Gastrocnemius medialis (tissue), 4 donors: ENCODE results near the gene CHRNB4. TPM values are rescaled to one million over a fixed set of nuclear protein-coding genes. Genes with fewer than 3 reads are reported as not detected.

Experiments
- ATAC-seq, 2 donors: fragments of 150-250 bp; one replicate each; pipeline ENCODE4 v1.9.1; 2016
- DNase-seq, 2 donors: peaks; one replicate each; pipeline ENCODE4 v3.0.0-alpha.2; 2019
- H3K27ac ChIP-seq, 4 donors: fragments of 200-600 bp; sonication (generic); 1 replicate in 1 of 4; 2 replicates in 3 of 4; pipeline ENCODE4 v1.5.1; 2016 to 2018; ENCODE audit warnings: mild to moderate bottlenecking in 2 of 4, moderate library complexity in 1 of 4
- H3K27me3 ChIP-seq, 3 donors: fragments of 200-600 bp; sonication (generic) in 2 of 3; 1 replicate in 1 of 3; 2 replicates in 2 of 3; pipeline versions ENCODE4 v1.5.1 to v1.6.0; 2016 to 2019; ENCODE audit warnings: mild to moderate bottlenecking in 1 of 3, moderate library complexity in 1 of 3
- H3K36me3 ChIP-seq, 2 donors: fragments of 200-600 bp; sonication (generic) in 1 of 2; one replicate each; pipeline ENCODE4 v1.5.1; 2017 to 2018
- H3K4me1 ChIP-seq, 2 donors: fragments of 200-600 bp; sonication (generic) in 1 of 2; one replicate each; pipeline ENCODE4 v1.5.1; 2016 to 2017; ENCODE audit warnings: mild to moderate bottlenecking in 2 of 2
- H3K4me3 ChIP-seq, 4 donors: fragments of 200-600 bp; sonication (generic) in 3 of 4; 1 replicate in 1 of 4; 2 replicates in 3 of 4; pipeline ENCODE4 v1.5.1; 2016 to 2019; ENCODE audit warnings: mild to moderate bottlenecking in 2 of 4
- H3K9me3 ChIP-seq, 3 donors: fragments of 200-600 bp; sonication (generic) in 2 of 3; 1 replicate in 1 of 3; 2 replicates in 2 of 3; pipeline ENCODE4 v1.5.1; 2016 to 2019
- POLR2A ChIP-seq, 2 donors: fragments of 450-650 bp; IDR thresholded peaks; one replicate each; pipeline ENCODE4 v1.6.1; 2017; ENCODE audit warnings: antibody characterized with exemption in 2 of 2, mild to moderate bottlenecking in 2 of 2, moderate library complexity in 2 of 2
- in situ Hi-C, 4 donors: fragments of 200-750 bp; cut with MboI; loops; one replicate each; pipeline versions ENCODE4 v1.15.0 to v1.8.0; 2017; ENCODE audit warnings: low sequenced_read_pairs in 4 of 4
- intact Hi-C: fragments of 100-400 bp; cut with DNase I; formaldehyde crosslinking; loops from one replicate; pipeline ENCODE4 v1.15.1; 2023; ENCODE audit warnings: low total_unique reads
- total RNA-seq, 4 donors: library from RNA; depleted of rRNA; stranded (reverse); fragments of >200 nt; gene quantifications; one replicate each; pipeline versions ENCODE4 v1.1.0 to v1.2.3, GENCODE V29; 2016
- TF ChIP-seq, protein P1 (sequence below), 5 experiments: fragments of 450-650 bp in 3 of 5; fragments of 200-600 bp in 2 of 5; sonication (generic) in 2 of 5; IDR thresholded peaks in 4 of 5; conservative IDR thresholded peaks in 1 of 5; 1 replicate in 4 of 5; 2 replicates in 1 of 5; pipeline ENCODE4 v1.5.1; 2016 to 2019; ENCODE audit warnings: antibody characterized with exemption in 5 of 5, mild to moderate bottlenecking in 3 of 5, moderate library complexity in 3 of 5

CHRNB4 gene
- total RNA-seq, 4 donors from 2014 or later = not detected

DNA sequence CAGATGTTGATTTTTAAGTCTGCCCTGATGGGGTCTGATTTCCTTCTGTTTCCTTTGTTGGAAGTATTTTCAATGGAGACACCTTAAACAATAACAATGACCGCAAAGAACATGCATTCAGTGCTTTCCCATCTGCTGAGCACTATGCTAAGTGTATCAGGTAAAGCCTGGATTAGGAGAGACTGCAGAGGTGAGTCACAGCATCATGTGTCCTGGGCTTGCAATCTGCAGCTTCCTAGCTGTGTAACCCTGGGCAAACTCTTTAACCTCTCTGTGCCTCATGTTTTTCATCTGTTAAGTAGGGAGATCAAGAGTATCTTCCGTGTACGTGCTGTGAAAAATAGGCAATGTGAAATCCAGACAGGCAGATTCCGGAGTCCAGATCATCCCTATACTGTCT is 13.3 kb upstream of the CHRNB4 start:
- intact Hi-C loops = no loop called here

DNA sequence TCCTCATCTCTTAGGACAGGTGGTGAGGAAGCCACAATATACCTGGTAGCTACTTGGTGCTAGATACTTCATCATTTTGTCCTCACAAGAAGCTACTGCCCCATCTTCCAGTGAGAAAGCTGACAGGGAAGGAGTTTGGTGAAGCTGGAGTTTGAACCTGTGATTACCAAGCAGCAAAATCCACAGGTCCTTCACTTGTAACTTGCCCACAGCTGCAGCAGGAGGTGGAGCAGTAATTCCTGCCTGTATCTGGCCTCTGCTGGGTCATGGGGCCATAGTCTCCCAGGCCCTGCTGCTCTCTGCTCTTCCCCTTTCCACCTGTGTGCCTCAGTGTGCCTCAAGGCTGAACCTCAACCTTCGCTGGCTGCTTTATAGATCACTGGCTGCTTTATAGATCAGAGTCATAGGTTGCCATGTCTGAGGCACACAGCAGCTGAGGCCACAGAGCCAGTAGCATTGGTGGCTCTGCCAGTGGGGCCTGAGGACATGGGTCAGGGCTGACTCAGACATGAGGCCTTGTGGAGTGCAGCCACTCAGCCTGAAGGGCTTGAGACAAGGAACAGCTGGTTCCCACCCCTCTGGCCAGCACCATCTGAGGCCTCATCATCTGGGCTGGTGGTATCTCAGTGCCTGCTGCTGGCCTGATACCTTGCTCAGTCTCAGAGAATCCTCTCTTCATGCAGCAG is 11.1 kb upstream of the CHRNB4 start:
- ATAC-seq (no peak), DNase-seq (no peak)
- in situ Hi-C loops (no loop called here), intact Hi-C loops (no loop called here)
- no peak overlapping the region for H3K4me3 ChIP-seq
- no peaks in the 10 kb centered on the region for H3K27me3 ChIP-seq
- H3K4me1 ChIP-seq = no peaks in the 10 kb centered on the region
- no peaks in the 10 kb centered on the region for H3K9me3 ChIP-seq
- no peak overlapping the region for H3K27ac ChIP-seq
- no peak for TF ChIP-seq POLR2A (IDR thresholded peaks at IDR 0.05)
- TF ChIP-seq, protein P1, sequence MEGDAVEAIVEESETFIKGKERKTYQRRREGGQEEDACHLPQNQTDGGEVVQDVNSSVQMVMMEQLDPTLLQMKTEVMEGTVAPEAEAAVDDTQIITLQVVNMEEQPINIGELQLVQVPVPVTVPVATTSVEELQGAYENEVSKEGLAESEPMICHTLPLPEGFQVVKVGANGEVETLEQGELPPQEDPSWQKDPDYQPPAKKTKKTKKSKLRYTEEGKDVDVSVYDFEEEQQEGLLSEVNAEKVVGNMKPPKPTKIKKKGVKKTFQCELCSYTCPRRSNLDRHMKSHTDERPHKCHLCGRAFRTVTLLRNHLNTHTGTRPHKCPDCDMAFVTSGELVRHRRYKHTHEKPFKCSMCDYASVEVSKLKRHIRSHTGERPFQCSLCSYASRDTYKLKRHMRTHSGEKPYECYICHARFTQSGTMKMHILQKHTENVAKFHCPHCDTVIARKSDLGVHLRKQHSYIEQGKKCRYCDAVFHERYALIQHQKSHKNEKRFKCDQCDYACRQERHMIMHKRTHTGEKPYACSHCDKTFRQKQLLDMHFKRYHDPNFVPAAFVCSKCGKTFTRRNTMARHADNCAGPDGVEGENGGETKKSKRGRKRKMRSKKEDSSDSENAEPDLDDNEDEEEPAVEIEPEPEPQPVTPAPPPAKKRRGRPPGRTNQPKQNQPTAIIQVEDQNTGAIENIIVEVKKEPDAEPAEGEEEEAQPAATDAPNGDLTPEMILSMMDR (IDR thresholded peaks at IDR 0.05 in 4 of 5, conservative IDR thresholded peaks at IDR 0.05 in 1 of 5) = no peak
- H3K36me3 ChIP-seq = no peaks in the 10 kb centered on the region

More for the DNA sequence above, 13.3 kb upstream of the CHRNB4 start:
- in situ Hi-C loops = no loop called here
- H3K27ac ChIP-seq = no peak overlapping the region
- no peaks in the 10 kb centered on the region for H3K9me3 ChIP-seq
- no peaks in the 10 kb centered on the region for H3K4me1 ChIP-seq
- no peak overlapping the region for H3K4me3 ChIP-seq
- ATAC-seq (no peak), DNase-seq (no peak)
- H3K27me3 ChIP-seq = no peaks in the 10 kb centered on the region
- TF ChIP-seq POLR2A (IDR thresholded peaks at IDR 0.05) = no peak
- TF ChIP-seq, protein P1 (IDR thresholded peaks at IDR 0.05 in 4 of 5, conservative IDR thresholded peaks at IDR 0.05 in 1 of 5) = no peak
- H3K36me3 ChIP-seq = no peaks in the 10 kb centered on the region

DNA sequence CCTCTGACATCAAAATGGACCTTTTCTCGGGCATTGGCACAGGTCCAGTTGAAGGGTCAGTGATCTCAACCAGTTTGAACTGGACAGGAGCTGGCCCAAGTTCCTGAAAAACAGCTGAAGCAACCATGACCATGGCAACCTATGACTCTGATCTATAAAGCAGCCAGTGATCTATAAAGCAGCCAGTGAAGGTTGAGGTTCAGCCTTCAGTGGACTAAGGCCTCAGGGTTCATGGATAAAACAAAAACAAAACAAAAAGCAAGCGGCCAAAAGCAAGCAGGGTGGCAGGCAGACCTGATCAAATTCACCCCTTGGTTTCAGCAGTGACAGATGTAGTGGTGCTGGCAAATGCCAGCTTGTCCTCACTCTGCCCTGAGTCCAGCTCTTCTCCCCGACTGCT is 10.0 kb upstream of the CHRNB4 start:
- Histone ChIP-seq H3K9me3 (no peaks in the 10 kb centered on the region), H3K27me3 (no peaks in the 10 kb centered on the region), H3K4me1 (no peaks in the 10 kb centered on the region), H3K27ac (no peak overlapping the region), H3K4me3 (no peak overlapping the region), H3K36me3 (no peaks in the 10 kb centered on the region)
- in situ Hi-C loops = no loop called here
- no peak for ATAC-seq
- no peak for DNase-seq
- no peak for TF ChIP-seq POLR2A (IDR thresholded peaks at IDR 0.05)
- TF ChIP-seq, protein P1 (IDR thresholded peaks at IDR 0.05 in 4 of 5, conservative IDR thresholded peaks at IDR 0.05 in 1 of 5) = no peak
- intact Hi-C loops = no loop called here

DNA sequence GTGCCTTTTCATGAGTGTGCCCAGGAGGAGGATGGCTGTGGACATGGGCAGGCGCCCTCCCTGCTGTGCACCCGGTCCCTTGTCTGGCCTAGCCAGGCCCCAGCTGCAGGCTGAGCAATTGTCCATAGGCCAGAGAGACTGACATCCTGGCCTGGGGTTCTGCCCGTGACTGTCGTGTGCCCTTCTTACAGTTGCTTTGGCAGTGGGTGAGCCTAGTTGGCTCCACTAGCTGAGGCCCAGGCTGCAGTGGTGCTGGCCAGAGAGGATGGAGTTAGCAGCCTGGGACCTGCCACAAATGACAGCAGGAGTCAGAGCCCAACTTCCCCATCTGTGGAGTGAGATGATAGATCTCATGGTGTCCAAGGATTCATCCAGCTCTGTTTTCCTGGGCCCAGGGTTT is 9.0 kb upstream of the CHRNB4 start:
- Histone ChIP-seq H3K27ac (no peak overlapping the region), H3K4me1 (peaks cover 0 to 4% of the 10 kb centered on the region in 2 donors), H3K27me3 (no peaks in the 10 kb centered on the region), H3K36me3 (no peaks in the 10 kb centered on the region), H3K4me3 (no peak overlapping the region), H3K9me3 (no peaks in the 10 kb centered on the region)
- no peak for TF ChIP-seq POLR2A (IDR thresholded peaks at IDR 0.05)
- TF ChIP-seq, protein P1 (IDR thresholded peaks at IDR 0.05 in 4 of 5, conservative IDR thresholded peaks at IDR 0.05 in 1 of 5) = no peak
- ATAC-seq (no peak), DNase-seq (no peak)
- intact Hi-C loops = no loop called here
- in situ Hi-C loops = no loop called here

DNA sequence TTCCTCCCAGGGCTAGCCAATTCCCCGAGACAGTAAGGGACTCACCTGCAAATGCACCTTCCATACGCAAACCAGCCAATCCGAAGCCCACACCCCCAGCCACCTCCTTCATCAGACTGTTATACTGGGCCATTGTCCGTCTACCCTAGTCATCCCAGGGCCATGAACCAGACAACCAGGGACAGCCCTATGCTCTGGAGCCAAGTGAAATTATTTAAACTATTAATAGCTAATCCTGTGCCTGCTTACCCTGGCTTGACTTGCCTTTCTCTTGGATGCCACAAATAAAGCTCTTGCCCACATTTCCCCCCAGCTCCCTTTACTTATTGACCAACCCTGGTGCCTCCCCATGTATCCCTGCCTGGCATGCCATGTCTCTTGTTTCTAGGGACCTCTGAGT is 4.0 kb upstream of the CHRNB4 start:
- no peaks in the 10 kb centered on the region for H3K9me3 ChIP-seq
- H3K27ac ChIP-seq = no peak overlapping the region
- no peak for DNase-seq
- H3K4me1 ChIP-seq = peaks cover 5 to 8% of the 10 kb centered on the region in 2 donors
- H3K27me3 ChIP-seq = peaks cover 0 to 15% (median 13%) of the 10 kb centered on the region in 3 donors
- in situ Hi-C loops (loop anchor here in 1 of 4 donors (25.0 kb wide), 1 partner anchor 542 kb away; no protein-coding TSS in a partner anchor), intact Hi-C loops (no loop called here)
- H3K4me3 ChIP-seq = no peak overlapping the region
- H3K36me3 ChIP-seq = no peaks in the 10 kb centered on the region
- no peak for ATAC-seq
- TF ChIP-seq POLR2A (IDR thresholded peaks at IDR 0.05) = no peak
- TF ChIP-seq, protein P1 (IDR thresholded peaks at IDR 0.05 in 4 of 5, conservative IDR thresholded peaks at IDR 0.05 in 1 of 5) = no peak
